Type B pancreatic cell (in vitro differentiated cells): ENCODE results near the gene POLA1. TPM values are rescaled to one million over a fixed set of nuclear protein-coding genes. Genes with fewer than 3 reads are reported as not detected.
A peak's percentile ranks its signal among the peaks of the same experiment; 100 is the strongest.

ENCODE experiments used
- DNase-seq: peaks from one replicate; pipeline ENCODE4 v3.0.0; 2021; ENCODE audit warnings: mixed read lengths; ENCODE audit not compliant: unreplicated experiment; ENCODE audit errors: extremely low spot score
- H3K27ac Mint-ChIP-seq: 2 replicates; pipeline ENCODE4 v1.8.0; 2021; ENCODE audit warnings: mild to moderate bottlenecking, mixed read lengths
- H3K27me3 Mint-ChIP-seq: 2 replicates; pipeline ENCODE4 v1.8.0; 2021; ENCODE audit warnings: mixed read lengths
- H3K36me3 Mint-ChIP-seq: 2 replicates; pipeline ENCODE4 v1.8.0; 2021; ENCODE audit warnings: mixed read lengths
- H3K4me1 Mint-ChIP-seq: one replicate; pipeline ENCODE4 v1.8.0; 2021; ENCODE audit warnings: mixed read lengths; ENCODE audit not compliant: unreplicated experiment
- H3K4me3 Mint-ChIP-seq: 2 replicates; pipeline ENCODE4 v1.8.0; 2021; ENCODE audit warnings: mild to moderate bottlenecking, mixed read lengths
- H3K9me3 Mint-ChIP-seq: 2 replicates; pipeline ENCODE4 v1.8.0; 2021; ENCODE audit warnings: mixed read lengths
- CTCF ChIP-seq: fragments of 200-600 bp; sonication (generic); conservative IDR thresholded peaks from 2 replicates; pipeline ENCODE4 v1.5.0; 2021; ENCODE audit warnings: antibody characterized with exemption, mild to moderate bottlenecking
- total RNA-seq: library from RNA; stranded (reverse); gene quantifications from 2 replicates; pipeline ENCODE4 v1.2.1, GENCODE V29; 2021; ENCODE audit warnings: low replicate concordance

Gene POLA1
- total RNA-seq, 1 donor from 2014 or later = 44.4 TPM

DNA sequence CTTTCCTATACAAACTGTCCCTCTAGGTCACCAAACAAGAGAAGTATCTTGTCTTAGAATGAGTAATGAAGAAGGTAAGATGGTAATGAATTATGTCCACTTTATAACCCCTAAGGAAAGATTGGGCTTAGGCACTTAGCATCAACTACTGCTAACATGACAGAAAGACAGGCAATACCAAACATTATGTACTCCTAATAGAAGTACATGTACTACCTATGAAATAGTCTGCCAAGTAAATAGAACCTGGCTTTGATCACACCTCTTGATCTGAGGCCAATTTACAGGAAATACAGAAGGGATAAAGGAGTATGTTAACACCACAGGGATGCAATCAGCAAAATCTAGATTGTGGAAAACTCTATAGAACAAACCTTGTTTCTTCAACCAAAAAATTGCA is 32.4 kb upstream of the POLA1 start:
- DNase-seq = no peak
- no peaks in the 10 kb centered on the region for H3K36me3 Mint-ChIP-seq
- no peak overlapping the region for H3K4me3 Mint-ChIP-seq
- H3K4me1 Mint-ChIP-seq = no peaks in the 10 kb centered on the region
- no peaks in the 10 kb centered on the region for H3K27me3 Mint-ChIP-seq
- H3K27ac Mint-ChIP-seq = no peak overlapping the region
- no peaks in the 10 kb centered on the region for H3K9me3 Mint-ChIP-seq
- TF ChIP-seq CTCF = no peak

- Mint-ChIP-seq H3K36me3 (no peaks in the 10 kb centered on the region), H3K4me3 (no peak overlapping the region), H3K9me3 (no peaks in the 10 kb centered on the region), H3K4me1 (no peaks in the 10 kb centered on the region), H3K27ac (no peak overlapping the region), H3K27me3 (no peaks in the 10 kb centered on the region)
- no peak for TF ChIP-seq CTCF
- no peak for DNase-seq
Observed at GRCh38 chrX:24662352-24662751, 31.4 kb upstream of the POLA1 start.

GRCh38 chrX:24668111-24668510 is 25.6 kb upstream of the POLA1 start:
- peaks cover 11% of the 10 kb centered on the region for H3K4me1 Mint-ChIP-seq
- H3K4me3 Mint-ChIP-seq = no peak overlapping the region
- no peaks in the 10 kb centered on the region for H3K36me3 Mint-ChIP-seq
- H3K27me3 Mint-ChIP-seq = no peaks in the 10 kb centered on the region
- H3K27ac Mint-ChIP-seq = no peak overlapping the region
- H3K9me3 Mint-ChIP-seq = no peaks in the 10 kb centered on the region
- TF ChIP-seq CTCF = no peak
- DNase-seq = no peak

DNA sequence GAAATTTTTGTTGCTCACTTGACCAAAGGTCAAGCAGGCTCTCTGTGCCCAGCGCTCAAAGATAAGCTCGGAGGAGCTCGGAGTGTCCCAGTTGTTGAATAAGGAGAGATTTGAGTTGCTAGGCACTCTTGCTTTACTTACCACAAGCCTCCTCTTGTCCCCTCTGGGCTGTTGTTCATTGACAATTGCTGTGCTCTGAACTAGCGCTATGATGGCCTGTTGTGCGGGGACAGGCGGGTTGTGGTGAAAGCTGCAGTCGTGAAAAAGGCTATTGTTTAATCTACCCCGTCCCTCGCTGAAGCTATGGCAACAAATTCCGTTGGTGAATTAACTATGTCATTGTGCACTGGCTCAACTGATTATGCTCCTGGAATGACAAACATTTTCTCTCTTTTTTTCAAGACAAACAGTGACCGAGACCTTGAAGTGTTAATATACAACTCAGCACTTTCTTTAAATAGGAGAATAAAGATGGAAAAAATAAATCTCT is 21.0 kb upstream of the POLA1 start:
- Mint-ChIP-seq H3K4me3 (peak overlapping the region; percentile 10), H3K4me1 (peaks cover 17% of the 10 kb centered on the region), H3K27ac (peak overlapping the region; percentile 16), H3K36me3 (no peaks in the 10 kb centered on the region), H3K9me3 (no peaks in the 10 kb centered on the region), H3K27me3 (no peaks in the 10 kb centered on the region)
- TF ChIP-seq CTCF = no peak
- DNase-seq = no peak

- no peaks in the 10 kb centered on the region for H3K36me3 Mint-ChIP-seq
- H3K27ac Mint-ChIP-seq = no peak overlapping the region
- H3K4me3 Mint-ChIP-seq = no peak overlapping the region
Observed at GRCh38 chrX:24673424-24673823, 20.3 kb upstream of the POLA1 start.

More at GRCh38 chrX:24673424-24673823, 20.3 kb upstream of the POLA1 start:
- peaks cover 13% of the 10 kb centered on the region for H3K4me1 Mint-ChIP-seq
- no peak for TF ChIP-seq CTCF
- no peaks in the 10 kb centered on the region for H3K27me3 Mint-ChIP-seq
- no peak for DNase-seq
- no peaks in the 10 kb centered on the region for H3K9me3 Mint-ChIP-seq
